Measurements from ENCODE around the gene GALNT1.
A peak's percentile ranks its signal among the peaks of the same experiment; 100 is the strongest.

The GALNT1 gene

DNA sequence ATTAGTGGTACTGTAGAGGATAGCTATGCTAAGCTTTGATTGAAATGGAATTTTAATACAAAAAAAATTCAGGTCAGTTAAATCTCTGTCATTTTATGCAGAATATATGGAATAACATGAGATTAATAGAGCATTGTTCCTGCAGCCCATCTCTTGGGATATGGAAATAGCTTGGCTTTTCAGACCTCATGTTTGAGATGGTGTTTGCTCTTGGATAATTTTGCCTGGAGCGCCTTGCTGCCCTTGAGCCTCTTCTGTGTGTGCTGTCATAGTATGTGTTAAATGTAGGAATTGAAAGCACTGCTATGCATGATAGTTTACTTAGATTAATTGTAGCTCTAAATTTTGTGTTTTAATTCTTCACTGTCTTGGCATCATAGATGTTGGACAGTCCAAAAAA, 27.7 kb downstream of the GALNT1 start:
- TF ChIP-seq, protein P1, sequence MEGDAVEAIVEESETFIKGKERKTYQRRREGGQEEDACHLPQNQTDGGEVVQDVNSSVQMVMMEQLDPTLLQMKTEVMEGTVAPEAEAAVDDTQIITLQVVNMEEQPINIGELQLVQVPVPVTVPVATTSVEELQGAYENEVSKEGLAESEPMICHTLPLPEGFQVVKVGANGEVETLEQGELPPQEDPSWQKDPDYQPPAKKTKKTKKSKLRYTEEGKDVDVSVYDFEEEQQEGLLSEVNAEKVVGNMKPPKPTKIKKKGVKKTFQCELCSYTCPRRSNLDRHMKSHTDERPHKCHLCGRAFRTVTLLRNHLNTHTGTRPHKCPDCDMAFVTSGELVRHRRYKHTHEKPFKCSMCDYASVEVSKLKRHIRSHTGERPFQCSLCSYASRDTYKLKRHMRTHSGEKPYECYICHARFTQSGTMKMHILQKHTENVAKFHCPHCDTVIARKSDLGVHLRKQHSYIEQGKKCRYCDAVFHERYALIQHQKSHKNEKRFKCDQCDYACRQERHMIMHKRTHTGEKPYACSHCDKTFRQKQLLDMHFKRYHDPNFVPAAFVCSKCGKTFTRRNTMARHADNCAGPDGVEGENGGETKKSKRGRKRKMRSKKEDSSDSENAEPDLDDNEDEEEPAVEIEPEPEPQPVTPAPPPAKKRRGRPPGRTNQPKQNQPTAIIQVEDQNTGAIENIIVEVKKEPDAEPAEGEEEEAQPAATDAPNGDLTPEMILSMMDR (conservative IDR thresholded peaks at IDR 0.05; ENCODE audit: low read depth, low read length) = no peak
- DNase-seq (ENCODE audit: low read depth) = no peak
- no peak overlapping the region for H3K4me3 ChIP-seq (ENCODE audit: low read length)

DNA sequence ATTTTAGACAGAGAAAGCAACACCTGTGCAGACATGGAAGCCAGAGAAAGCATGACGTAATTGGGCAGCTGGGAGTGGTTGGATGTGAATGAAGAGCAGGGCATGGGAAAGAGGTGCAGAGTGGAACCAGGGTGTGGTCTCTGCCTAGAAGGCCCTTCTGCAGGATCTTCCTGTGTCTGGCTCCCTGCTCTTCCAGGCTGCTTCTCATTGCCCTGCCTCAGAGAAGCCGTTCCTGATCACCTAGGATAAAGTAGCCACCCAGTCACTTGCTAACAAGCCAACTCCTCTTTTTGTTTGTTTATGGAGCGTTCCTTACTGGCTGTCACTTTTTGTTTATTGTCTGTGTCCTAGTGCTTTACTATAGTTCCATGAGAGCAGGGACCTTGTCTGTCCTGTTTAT, 28.5 kb downstream of the GALNT1 start:
- TF ChIP-seq, protein P1 (conservative IDR thresholded peaks at IDR 0.05; ENCODE audit: low read depth, low read length) = no peak
- H3K4me3 ChIP-seq (ENCODE audit: low read length) = no peak overlapping the region
- DNase-seq (ENCODE audit: low read depth) = no peak

DNA sequence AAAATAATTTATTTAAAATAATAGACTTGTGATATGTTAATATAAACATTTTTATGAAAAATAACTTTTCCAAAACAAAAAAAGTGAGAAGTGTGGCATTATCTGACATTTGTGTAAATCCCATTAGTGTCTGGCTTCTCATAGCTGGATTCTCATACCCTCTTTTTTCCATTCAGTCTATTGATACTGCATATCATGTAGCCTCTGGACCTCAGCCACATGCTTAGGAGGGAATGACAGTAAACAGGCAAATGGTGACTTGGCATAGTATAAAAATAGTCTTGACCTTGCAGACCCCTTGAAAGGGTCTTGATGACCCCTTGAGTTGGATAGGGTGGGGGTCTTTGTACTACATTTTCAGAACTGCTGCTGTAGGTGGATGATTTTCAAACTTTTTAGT, 29.2 kb downstream of the GALNT1 start:
- no peak overlapping the region for H3K4me3 ChIP-seq (ENCODE audit: low read length)
- TF ChIP-seq, protein P1 (conservative IDR thresholded peaks at IDR 0.05; ENCODE audit: low read depth, low read length) = no peak
- DNase-seq (ENCODE audit: low read depth) = no peak

DNA sequence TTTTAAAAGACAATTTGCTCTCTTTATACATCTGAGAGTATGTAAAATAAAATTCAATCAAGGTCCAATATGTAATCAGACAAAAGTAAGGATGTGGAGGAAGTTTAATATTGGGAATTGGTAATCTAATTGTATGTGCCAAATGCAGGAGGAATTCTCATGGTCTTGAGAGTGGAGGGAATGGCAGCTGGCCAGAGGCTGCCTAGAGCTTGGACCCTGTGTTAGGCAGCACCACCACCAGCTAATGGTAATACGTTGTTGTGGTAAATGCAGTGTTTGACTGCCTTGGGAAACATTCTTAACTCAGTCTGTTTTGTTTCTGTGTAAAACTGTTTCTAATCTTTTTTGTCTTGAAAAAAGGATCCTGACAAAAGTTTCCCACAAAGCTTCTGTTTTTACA, 30.0 kb downstream of the GALNT1 start:
- no peak for DNase-seq (ENCODE audit: low read depth)
- no peak overlapping the region for H3K4me3 ChIP-seq (ENCODE audit: low read length)
- TF ChIP-seq, protein P1 (conservative IDR thresholded peaks at IDR 0.05; ENCODE audit: low read depth, low read length) = no peak

DNA sequence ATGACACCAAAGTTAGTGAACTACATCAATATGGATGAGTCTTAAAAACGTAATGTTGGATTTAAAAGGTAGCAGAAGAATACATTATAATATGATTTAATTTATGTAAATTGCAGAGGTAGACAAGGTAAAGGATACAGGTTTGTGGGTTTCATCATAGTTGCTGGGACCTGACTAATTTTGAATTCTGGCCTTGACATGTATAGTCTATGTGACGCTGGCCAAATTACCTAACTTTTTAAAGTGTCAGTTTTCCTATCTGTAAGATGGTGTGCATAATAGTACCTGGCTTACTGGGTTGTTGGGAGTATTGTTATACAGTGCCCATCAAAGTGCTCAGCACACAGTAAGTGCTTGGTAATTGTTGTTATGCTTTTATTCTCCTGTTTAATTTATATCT, 34.5 kb downstream of the GALNT1 start:
- no peak overlapping the region for H3K4me3 ChIP-seq (ENCODE audit: low read length)
- TF ChIP-seq, protein P1 (conservative IDR thresholded peaks at IDR 0.05; ENCODE audit: low read depth, low read length) = no peak
- DNase-seq (ENCODE audit: low read depth) = no peak

DNA sequence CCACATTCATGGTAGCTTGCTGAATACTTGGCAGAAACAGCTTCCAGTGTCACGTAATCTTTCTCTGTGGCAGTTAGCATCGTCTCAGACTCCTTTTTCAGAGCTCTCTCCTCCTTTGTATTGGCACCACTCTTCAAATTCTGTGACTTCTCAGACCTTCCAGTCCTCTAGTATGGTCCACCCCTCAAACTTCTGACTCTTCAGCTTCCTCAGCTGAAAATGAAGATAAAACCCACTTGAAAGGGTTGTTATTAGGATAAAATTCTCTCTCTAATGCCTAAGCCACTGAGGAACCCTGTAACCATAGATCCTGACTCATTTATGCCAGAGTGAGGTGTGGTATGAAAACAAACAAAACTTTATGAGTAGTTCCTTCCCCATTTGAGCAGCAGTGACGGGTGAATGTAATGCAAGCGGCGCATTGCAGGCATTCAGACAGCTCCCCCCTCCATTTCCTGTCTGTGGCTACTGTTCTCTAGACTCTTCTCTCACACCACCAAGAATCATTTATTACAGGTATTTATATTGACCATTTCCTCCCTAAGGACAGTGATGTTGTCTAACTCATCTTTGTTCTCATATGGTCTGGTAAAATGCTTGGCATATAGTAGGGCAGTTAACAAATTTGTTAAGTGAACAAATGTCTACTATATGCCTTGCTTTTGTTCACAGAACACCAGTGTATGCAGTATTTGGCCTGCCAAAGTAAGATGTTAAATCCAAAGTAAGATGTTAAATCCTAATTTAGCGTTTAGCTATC, 35.3 kb downstream of the GALNT1 start:
- TF ChIP-seq, protein P1 (conservative IDR thresholded peaks at IDR 0.05; ENCODE audit: low read depth, low read length) = no peak
- peak overlapping the region; percentile 20 for H3K4me3 ChIP-seq (ENCODE audit: low read length)
- peak; percentile 59 for DNase-seq (ENCODE audit: low read depth)

DNA sequence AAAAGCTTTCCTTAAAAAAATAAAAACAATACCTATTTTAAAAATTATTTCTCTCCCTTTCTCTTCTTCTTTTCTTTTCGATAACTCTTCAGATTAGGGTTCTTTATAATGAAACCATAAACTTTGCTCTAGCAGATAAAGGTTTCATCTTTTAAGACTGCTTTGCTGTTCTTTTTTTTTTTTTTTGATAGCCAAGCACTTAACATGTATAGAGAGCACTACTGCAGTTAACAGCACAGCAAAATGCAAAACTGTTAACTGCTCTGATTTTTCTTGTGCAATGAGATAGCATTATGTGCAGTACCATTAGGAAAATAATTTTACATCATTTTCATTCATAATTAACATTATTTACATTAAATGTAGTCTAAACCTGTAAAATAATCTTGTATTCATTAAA, 36.3 kb downstream of the GALNT1 start:
- TF ChIP-seq, protein P1 (conservative IDR thresholded peaks at IDR 0.05; ENCODE audit: low read depth, low read length) = no peak
- no peak overlapping the region for H3K4me3 ChIP-seq (ENCODE audit: low read length)
- DNase-seq (ENCODE audit: low read depth) = no peak
